KG1 (cell line): ENCODE measurements around the gene SLC37A1.
"Not testable (repeated sequence)": the region's sequence is repeated elsewhere in the genome, so short reads cannot be mapped to it uniquely, and the experiment has no call there.

Source experiments
- DNase-seq: peaks from one replicate; lab custom pipeline; 2025; lab: John Stamatoyannopoulos, UW

Gene SLC37A1

GRCh38 chr21:42619841-42620240 is 106.2 kb downstream of the SLC37A1 start:
- DNase-seq: no peak

- DNase-seq: no peak
Measured at GRCh38 chr21:42621166-42621818, 107.6 kb downstream of the SLC37A1 start.

- no peak for DNase-seq
Measured at GRCh38 chr21:42621819-42622177, 108.1 kb downstream of the SLC37A1 start.

- DNase-seq: no peak
Measured at GRCh38 chr21:42622284-42622683, 108.6 kb downstream of the SLC37A1 start.

- DNase-seq: no peak
Measured at GRCh38 chr21:42623694-42624093, 110.0 kb downstream of the SLC37A1 start.

GRCh38 chr21:42624095-42624790 is 110.6 kb downstream of the SLC37A1 start:
- DNase-seq: no peak

- DNase-seq: no peak
Measured at GRCh38 chr21:42624936-42625335, 111.3 kb downstream of the SLC37A1 start.

- DNase-seq: no peak
Measured at GRCh38 chr21:42626171-42626570, 112.5 kb downstream of the SLC37A1 start.

GRCh38 chr21:42627527-42628289 is 114.1 kb downstream of the SLC37A1 start:
- no peak for DNase-seq

- not testable (repeated sequence) for DNase-seq
Measured at GRCh38 chr21:42628466-42629061, 114.9 kb downstream of the SLC37A1 start.

- DNase-seq: no peak
Measured at GRCh38 chr21:42629933-42630589, 116.4 kb downstream of the SLC37A1 start.

GRCh38 chr21:42630626-42631025 is 117.0 kb downstream of the SLC37A1 start:
- DNase-seq: no peak
